GM12864 (cell line): Measurements from ENCODE around the gene SYNE1.

Source experiments
- DNase-seq: peaks from one replicate; pipeline ENCODE4 v3.0.0-alpha.2; 2011; ENCODE audit warnings: low read depth
- H3K4me3 ChIP-seq: 2 replicates; pipeline ENCODE4 v1.5.1; 2011; ENCODE audit warnings: mild to moderate bottlenecking, low read depth, low read length, control low read depth
- TF ChIP-seq, protein P1 (sequence below): IDR thresholded peaks from 2 replicates; pipeline ENCODE4 v1.5.1; 2011; ENCODE audit warnings: low read depth, mild to moderate bottlenecking, moderate library complexity, low read length, control low read depth, inconsistent platforms; ENCODE audit errors: missing control alignments

SYNE1 gene

DNA sequence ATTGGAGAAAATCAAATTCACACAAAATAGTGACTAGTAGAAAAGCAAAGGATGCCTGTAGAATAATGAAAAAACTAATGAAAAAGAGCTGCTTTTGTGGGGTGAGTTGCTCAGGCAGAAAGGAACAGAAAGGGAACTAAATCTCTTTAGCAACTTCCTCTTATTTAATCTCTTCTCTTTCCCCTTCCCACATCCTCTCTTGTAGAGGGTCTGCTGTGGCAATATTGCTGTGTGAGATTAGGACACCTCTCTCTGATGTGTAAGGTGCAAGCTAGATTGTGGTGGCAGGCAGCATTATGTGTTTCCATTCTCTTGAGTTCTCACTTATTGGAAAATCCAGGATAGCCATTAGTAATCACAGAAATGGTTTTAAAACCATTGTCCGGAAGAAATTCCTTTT, 49.7 kb downstream of the SYNE1 start:
- DNase-seq = no peak
- TF ChIP-seq, protein P1, sequence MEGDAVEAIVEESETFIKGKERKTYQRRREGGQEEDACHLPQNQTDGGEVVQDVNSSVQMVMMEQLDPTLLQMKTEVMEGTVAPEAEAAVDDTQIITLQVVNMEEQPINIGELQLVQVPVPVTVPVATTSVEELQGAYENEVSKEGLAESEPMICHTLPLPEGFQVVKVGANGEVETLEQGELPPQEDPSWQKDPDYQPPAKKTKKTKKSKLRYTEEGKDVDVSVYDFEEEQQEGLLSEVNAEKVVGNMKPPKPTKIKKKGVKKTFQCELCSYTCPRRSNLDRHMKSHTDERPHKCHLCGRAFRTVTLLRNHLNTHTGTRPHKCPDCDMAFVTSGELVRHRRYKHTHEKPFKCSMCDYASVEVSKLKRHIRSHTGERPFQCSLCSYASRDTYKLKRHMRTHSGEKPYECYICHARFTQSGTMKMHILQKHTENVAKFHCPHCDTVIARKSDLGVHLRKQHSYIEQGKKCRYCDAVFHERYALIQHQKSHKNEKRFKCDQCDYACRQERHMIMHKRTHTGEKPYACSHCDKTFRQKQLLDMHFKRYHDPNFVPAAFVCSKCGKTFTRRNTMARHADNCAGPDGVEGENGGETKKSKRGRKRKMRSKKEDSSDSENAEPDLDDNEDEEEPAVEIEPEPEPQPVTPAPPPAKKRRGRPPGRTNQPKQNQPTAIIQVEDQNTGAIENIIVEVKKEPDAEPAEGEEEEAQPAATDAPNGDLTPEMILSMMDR = no peak

GRCh38 chr6:152585236-152585635, 51.9 kb downstream of the SYNE1 start:
- TF ChIP-seq, protein P1 = no peak
- H3K4me3 ChIP-seq = no peak overlapping the region
- DNase-seq = no peak

More for the DNA sequence above, 49.7 kb downstream of the SYNE1 start:
- H3K4me3 ChIP-seq = no peak overlapping the region

GRCh38 chr6:152583888-152584287, 53.3 kb downstream of the SYNE1 start:
- TF ChIP-seq, protein P1 = no peak
- DNase-seq = no peak
- no peak overlapping the region for H3K4me3 ChIP-seq

DNA sequence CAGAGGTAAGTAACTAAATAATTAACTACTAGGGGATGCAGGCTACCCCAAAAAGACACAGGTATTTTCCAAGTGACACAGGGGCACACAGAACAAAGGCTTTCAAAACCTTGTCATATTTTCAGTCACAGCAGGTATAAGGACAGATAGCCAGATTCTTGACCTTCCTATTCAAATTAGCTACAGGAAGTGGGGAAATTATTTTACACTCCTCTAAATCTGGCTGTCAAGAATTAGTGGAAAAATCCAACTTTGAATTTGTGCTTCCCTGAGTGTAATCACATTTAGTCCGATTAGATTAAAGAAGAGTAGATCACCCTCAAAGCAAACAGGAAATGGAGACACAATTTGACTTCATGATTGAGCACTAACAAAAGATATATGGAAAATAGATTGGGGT, 60.6 kb downstream of the SYNE1 start:
- DNase-seq = no peak
- no peak overlapping the region for H3K4me3 ChIP-seq
- TF ChIP-seq, protein P1 = no peak

DNA sequence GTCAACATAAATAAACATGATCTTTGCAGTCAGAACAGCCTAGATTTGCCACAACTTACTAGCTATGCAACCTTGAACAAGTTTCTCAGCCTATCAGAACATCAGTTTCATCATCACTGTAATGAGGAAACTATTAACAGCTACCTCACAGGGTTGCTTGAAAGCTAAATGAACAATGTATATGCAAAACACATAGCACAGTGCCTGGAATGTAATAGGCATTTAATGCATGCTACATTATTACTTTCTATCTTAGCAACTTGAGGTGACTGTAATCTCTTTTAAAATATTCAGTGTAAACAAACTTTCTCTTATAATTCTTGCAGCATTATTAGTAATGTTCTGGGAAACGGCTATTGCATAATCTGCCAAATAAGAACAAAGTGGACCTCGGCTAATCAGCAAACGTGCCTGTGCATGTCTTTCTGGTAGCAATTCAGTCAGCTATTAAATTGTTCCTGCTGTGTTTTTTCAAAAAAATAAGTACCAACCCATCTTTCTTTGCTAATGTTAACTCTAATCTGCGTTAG, 61.5 kb downstream of the SYNE1 start:
- TF ChIP-seq, protein P1 = no peak
- DNase-seq = no peak
- no peak overlapping the region for H3K4me3 ChIP-seq

- TF ChIP-seq, protein P1 = no peak
- DNase-seq = no peak
Observed at GRCh38 chr6:152575161-152575560, 62.0 kb downstream of the SYNE1 start.

GRCh38 chr6:152573762-152574161, 63.4 kb downstream of the SYNE1 start:
- TF ChIP-seq, protein P1 = no peak
- no peak for DNase-seq
- no peak overlapping the region for H3K4me3 ChIP-seq

More at GRCh38 chr6:152575161-152575560, 62.0 kb downstream of the SYNE1 start:
- H3K4me3 ChIP-seq = no peak overlapping the region
